ENCODE results near the gene THSD7A. TPM values are rescaled to one million over a fixed set of nuclear protein-coding genes. Genes with fewer than 3 reads are reported as not detected.

Gene THSD7A
- total and polyA plus RNA-seq, 9 of the 15 experiments (the other 6 are each of a cell fraction or from before 2014, with no cell fraction given): 0.01 to 0.02 TPM; not detected in 7

DNA sequence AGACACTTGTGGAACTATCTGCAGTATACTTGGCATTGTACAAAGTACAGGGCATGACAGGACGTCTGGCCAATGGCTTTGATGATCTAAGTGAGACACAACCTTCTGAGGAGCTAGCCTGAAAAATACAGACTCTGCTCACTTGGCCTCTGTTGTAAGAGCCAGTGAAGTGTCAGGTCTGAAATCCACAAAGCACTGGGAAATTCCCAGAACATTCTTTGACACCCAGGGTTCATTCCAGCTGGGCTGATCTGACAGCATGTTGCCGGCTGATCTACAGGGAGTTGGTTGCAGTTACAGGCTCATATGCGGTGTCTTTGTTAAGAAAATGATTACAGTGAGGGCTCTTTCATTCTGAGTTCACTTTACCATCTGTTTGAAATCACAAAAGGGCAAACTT lies 503.7 kb downstream of the THSD7A start:
- DNase-seq (ENCODE audit: extremely low read depth in 1 of 4, low spot score in 3 of 4): no peak
- no TSS peak for BruUV-seq (replicated peaks)
- H2AFZ ChIP-seq (ENCODE audit: low read depth, low read length): no peak overlapping the region
- in situ Hi-C loops (cut with MboI): no loop called here
- no peaks in the 10 kb centered on the region for H3K79me2 ChIP-seq (ENCODE audit: control insufficient read depth, insufficient read depth, low read length)
- CTCF ChIA-PET (ENCODE audit: low intra/inter-chr PET ratio): no interaction called here
- H3K4me3 ChIP-seq: no peak overlapping the region
- no peaks in the 10 kb centered on the region for H4K20me1 ChIP-seq (replicated peaks; ENCODE audit: control insufficient read depth, insufficient read depth, low read length)
- POLR2A ChIA-PET: no interaction called here
- TF ChIP-seq ZNF584 (CRISPR knock-in tag; IDR thresholded peaks at IDR 0.05; ENCODE audit: low read depth): no peak
- no peak for TF ChIP-seq NFIX (CRISPR knock-in tag; IDR thresholded peaks at IDR 0.05; ENCODE audit: low read depth)
- no peak for FAIRE-seq
- no peak overlapping the region for H3K4me2 ChIP-seq (ENCODE audit: insufficient read depth, low read length)
- H3K36me3 ChIP-seq (ENCODE audit: control insufficient read depth, insufficient read depth, low read length): no peaks in the 10 kb centered on the region
- no peak overlapping the region for H3K9ac ChIP-seq (ENCODE audit: insufficient read depth in 1 of 2, low read depth in 2 of 2, low read length in 2 of 2)
- 0% methylated on average over 3 of the region's 3 CpGs for WGBS (ENCODE audit: insufficient coverage, low coverage, missing lambda C conversion rate)
- intact Hi-C loops (cut with micrococcal nuclease): no loop called here
- H3K9me1 ChIP-seq (ENCODE audit: control insufficient read depth, insufficient read depth, low read length): no peaks in the 10 kb centered on the region
- no peak for ATAC-seq
- H3K27me3 ChIP-seq (ENCODE audit: control insufficient read depth in 2 of 2, insufficient read depth in 2 of 2, low read length in 2 of 2): peaks cover 0 to 2% of the 10 kb centered on the region in 2 experiments; a peak in 1 of 5 replicates
- H3K27ac ChIP-seq (ENCODE audit: extremely low read depth, low read depth, low read length): no peak overlapping the region
- H3K4me1 ChIP-seq (replicated peaks in 1 of 2; ENCODE audit: control insufficient read depth in 2 of 2, insufficient read depth in 2 of 2, low read length in 2 of 2): no peaks in the 10 kb centered on the region
- H3K9me3 ChIP-seq (replicated peaks; ENCODE audit: control insufficient read depth, insufficient read depth, low read depth, low read length): no peaks in the 10 kb centered on the region

GRCh38 chr7:11327633-11328032 lies 504.4 kb downstream of the THSD7A start:
- intact Hi-C loops (cut with micrococcal nuclease) (no loop called here), in situ Hi-C loops (cut with MboI) (no loop called here)
- ATAC-seq: no peak
- Histone ChIP-seq H3K27me3 (ENCODE audit: control insufficient read depth in 2 of 2, insufficient read depth in 2 of 2, low read length in 2 of 2) (no peaks in the 10 kb centered on the region; a peak in 1 of 5 replicates), H3K9me1 (ENCODE audit: control insufficient read depth, insufficient read depth, low read length) (no peaks in the 10 kb centered on the region), H3K36me3 (ENCODE audit: control insufficient read depth, insufficient read depth, low read length) (no peaks in the 10 kb centered on the region), H3K79me2 (ENCODE audit: control insufficient read depth, insufficient read depth, low read length) (no peaks in the 10 kb centered on the region), H3K4me2 (ENCODE audit: insufficient read depth, low read length) (no peak overlapping the region), H3K9ac (ENCODE audit: insufficient read depth in 1 of 2, low read depth in 2 of 2, low read length in 2 of 2) (no peak overlapping the region), H3K4me3 (no peak overlapping the region), H3K9me3 (replicated peaks; ENCODE audit: control insufficient read depth, insufficient read depth, low read depth, low read length) (no peaks in the 10 kb centered on the region), H4K20me1 (replicated peaks; ENCODE audit: control insufficient read depth, insufficient read depth, low read length) (no peaks in the 10 kb centered on the region), H3K27ac (ENCODE audit: extremely low read depth, low read depth, low read length) (no peak overlapping the region), H3K4me1 (replicated peaks in 1 of 2; ENCODE audit: control insufficient read depth in 2 of 2, insufficient read depth in 2 of 2, low read length in 2 of 2) (no peaks in the 10 kb centered on the region), H2AFZ (ENCODE audit: low read depth, low read length) (no peak overlapping the region)
- ChIA-PET POLR2A (no interaction called here), CTCF (ENCODE audit: low intra/inter-chr PET ratio) (no interaction called here)
- WGBS (ENCODE audit: insufficient coverage, low coverage, missing lambda C conversion rate): 0% methylated on average over 1 of the region's 1 CpG
- no peak for DNase-seq (ENCODE audit: extremely low read depth in 1 of 4, low spot score in 3 of 4)
- BruUV-seq (replicated peaks): no TSS peak
- FAIRE-seq: no peak
- no peak for TF ChIP-seq TRIM24 (IDR thresholded peaks at IDR 0.05)
- no peak for TF ChIP-seq GABPA (tag; conservative IDR thresholded peaks at IDR 0.05; ENCODE audit: low read depth)
- TF ChIP-seq SMAD4 (CRISPR knock-in tag; conservative IDR thresholded peaks at IDR 0.05): no peak
- TF ChIP-seq ADNP (tag; IDR thresholded peaks at IDR 0.05): no peak
- TF ChIP-seq RHOXF2B (CRISPR knock-in tag; conservative IDR thresholded peaks at IDR 0.05): no peak
- no peak for TF ChIP-seq U2AF1 (optimal IDR thresholded peaks at IDR 0.05; ENCODE audit: low read depth, low read length)
- TF ChIP-seq, protein P1, sequence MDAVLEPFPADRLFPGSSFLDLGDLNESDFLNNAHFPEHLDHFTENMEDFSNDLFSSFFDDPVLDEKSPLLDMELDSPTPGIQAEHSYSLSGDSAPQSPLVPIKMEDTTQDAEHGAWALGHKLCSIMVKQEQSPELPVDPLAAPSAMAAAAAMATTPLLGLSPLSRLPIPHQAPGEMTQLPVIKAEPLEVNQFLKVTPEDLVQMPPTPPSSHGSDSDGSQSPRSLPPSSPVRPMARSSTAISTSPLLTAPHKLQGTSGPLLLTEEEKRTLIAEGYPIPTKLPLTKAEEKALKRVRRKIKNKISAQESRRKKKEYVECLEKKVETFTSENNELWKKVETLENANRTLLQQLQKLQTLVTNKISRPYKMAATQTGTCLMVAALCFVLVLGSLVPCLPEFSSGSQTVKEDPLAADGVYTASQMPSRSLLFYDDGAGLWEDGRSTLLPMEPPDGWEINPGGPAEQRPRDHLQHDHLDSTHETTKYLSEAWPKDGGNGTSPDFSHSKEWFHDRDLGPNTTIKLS (IDR thresholded peaks at IDR 0.05; ENCODE audit: borderline replicate concordance, low read depth): no peak
- no peak for TF ChIP-seq TOE1 (IDR thresholded peaks at IDR 0.05; ENCODE audit: borderline replicate concordance)
- no peak for TF ChIP-seq TOE1 (CRISPR knock-in tag; IDR thresholded peaks at IDR 0.05; ENCODE audit: borderline replicate concordance, low read depth)
